H7 (cell line): Measurements from ENCODE around the gene ZNF264. TPM values are rescaled to one million over a fixed set of nuclear protein-coding genes. Genes with fewer than 3 reads are reported as not detected.

Source experiments
- DNase-seq: peaks from one replicate; pipeline ENCODE4 v3.0.0; 2012
- H3K27me3 ChIP-seq: 2 replicates; pipeline ENCODE4 v1.6.0; 2011; ENCODE audit warnings: mild to moderate bottlenecking, low read length; ENCODE audit not compliant: control insufficient read depth, insufficient read depth
- H3K36me3 ChIP-seq: replicated peaks from 2 replicates; pipeline ENCODE4 v1.5.1; 2011; ENCODE audit warnings: low read length; ENCODE audit not compliant: control insufficient read depth, insufficient read depth
- H3K4me3 ChIP-seq: 2 replicates; pipeline ENCODE4 v1.5.1; 2011; ENCODE audit warnings: low read depth, mild to moderate bottlenecking, control low read depth, low read length, moderate library complexity; ENCODE audit not compliant: insufficient read depth
- total RNA-seq: library from RNA; depleted of rRNA; stranded (reverse); fragments of >200 nt; shearing (Covaris generic); gene quantifications from 2 replicates; pipeline ENCODE4 v1.2.3, GENCODE V29; 2014; rRNA removed

ZNF264 gene
- total RNA-seq, 1 experiment from 2014 or later = 13.9 TPM

DNA sequence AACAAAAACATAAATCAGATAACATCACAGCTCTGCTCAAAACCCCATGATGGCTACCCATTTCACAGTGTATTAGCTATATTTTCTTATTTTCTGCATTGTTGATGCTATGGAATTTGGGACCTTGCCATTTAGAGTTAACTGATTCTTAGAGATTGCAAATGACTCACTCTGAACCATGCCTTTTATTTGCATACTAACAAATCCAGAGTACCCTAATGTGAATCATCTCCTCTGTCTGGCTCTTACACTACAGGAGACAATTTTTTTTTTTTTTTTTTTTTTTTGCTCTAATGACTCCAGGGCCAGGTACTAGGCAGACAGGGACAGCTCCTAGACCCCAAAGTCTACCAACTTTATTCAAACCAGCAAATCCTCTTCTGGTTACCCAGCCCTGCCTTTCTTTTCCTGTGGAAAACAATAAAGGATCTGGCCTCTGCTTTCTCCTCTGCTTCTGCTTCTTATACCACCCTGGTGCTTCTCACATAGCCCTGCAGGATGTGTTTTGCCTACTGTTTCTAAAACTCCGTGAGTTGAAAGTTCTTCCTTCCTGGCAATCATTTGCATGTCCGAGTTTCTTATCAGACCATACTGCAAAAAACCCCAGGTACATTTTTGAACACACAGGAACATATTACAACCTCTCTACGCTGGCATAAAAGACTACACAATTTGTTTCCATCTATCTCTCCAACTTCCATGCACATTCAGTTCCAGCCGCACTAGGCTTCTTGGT is 78.4 kb downstream of the ZNF264 start:
- Histone ChIP-seq H3K36me3 (no peaks in the 10 kb centered on the region), H3K4me3 (no peak overlapping the region), H3K27me3 (no peaks in the 10 kb centered on the region)
- DNase-seq = no peak

- H3K36me3 ChIP-seq = no peaks in the 10 kb centered on the region
- no peaks in the 10 kb centered on the region for H3K27me3 ChIP-seq
- no peak for DNase-seq
- no peak overlapping the region for H3K4me3 ChIP-seq
Measured at GRCh38 chr19:57271280-57271679, 80.0 kb downstream of the ZNF264 start.

Other genes starting within 250 kb of the ZNF264 start
- gene USP29, start 71.5 kb upstream of the ZNF264 start, total RNA-seq = not detected in 2 replicates
- gene ZIM3, start 46.3 kb upstream of the ZNF264 start, total RNA-seq = not detected in 2 replicates
- gene DUXA, start 24.0 kb upstream of the ZNF264 start, total RNA-seq = not detected in 2 replicates
- 8.5 and 16.3 TPM in 2 replicates for gene AURKC, start 39.5 kb downstream of the ZNF264 start, total RNA-seq
- 13.1 and 15.1 TPM in 2 replicates for gene ZNF805, start 49.1 kb downstream of the ZNF264 start, total RNA-seq
- gene ZNF460, start 89.0 kb downstream of the ZNF264 start, total RNA-seq = 23.7 and 29.7 TPM in 2 replicates
- gene ZNF543, start 129.0 kb downstream of the ZNF264 start, total RNA-seq = 12.7 and 16.4 TPM in 2 replicates
- 10.6 and 12.5 TPM in 2 replicates for gene ZNF304, start 159.8 kb downstream of the ZNF264 start, total RNA-seq
- gene TRAPPC2B, start 172.1 kb downstream of the ZNF264 start, total RNA-seq = 10.1 and 10.4 TPM in 2 replicates
- gene ZNF547, start 172.1 kb downstream of the ZNF264 start, total RNA-seq = 1.7 and 1.8 TPM in 2 replicates
- gene ZNF548, start 198.4 kb downstream of the ZNF264 start, total RNA-seq = 9.1 and 17.1 TPM in 2 replicates
- gene ZNF17, start 219.7 kb downstream of the ZNF264 start, total RNA-seq = 9.5 and 11.9 TPM in 2 replicates
- 15.1 and 18.1 TPM in 2 replicates for gene ZNF749, start 243.8 kb downstream of the ZNF264 start, total RNA-seq